Lower leg skin (tissue), 4 donors: ENCODE results near the gene ZNF236. TPM values are rescaled to one million over a fixed set of nuclear protein-coding genes. Genes with fewer than 3 reads are reported as not detected.

Experiments used
- DNase-seq, 2 donors: peaks; one replicate each; pipeline ENCODE4 v3.0.0-alpha.2; 2019; ENCODE audit warnings: low spot score in 2 of 2
- H3K4me3 ChIP-seq: fragments of 200-600 bp; sonication (generic); 2 replicates; pipeline ENCODE4 v1.5.1; 2017; ENCODE audit warnings: mild to moderate bottlenecking, low read depth; ENCODE audit not compliant: poor library complexity, severe bottlenecking
- POLR2A ChIP-seq, 2 donors: fragments of 450-650 bp; IDR thresholded peaks; one replicate each; pipeline ENCODE4 v1.6.1; 2016 to 2017; ENCODE audit warnings: antibody characterized with exemption in 2 of 2, mild to moderate bottlenecking in 1 of 2, moderate library complexity in 1 of 2
- WGBS, 2 donors: methylation state at CpG; one replicate each; pipeline ENCODE4 v1.1.5; 2018; 5-methylcytosine and 5-hydroxymethylcytosine counted together
- intact Hi-C: fragments of 100-400 bp; cut with DNase I; formaldehyde crosslinking; loops from one replicate; pipeline ENCODE4 v1.15.0; 2023; ENCODE audit warnings: low total_unique reads
- total RNA-seq, 4 donors: library from RNA; depleted of rRNA; stranded (reverse); fragments of >200 nt; gene quantifications; one replicate each; pipeline ENCODE4 v1.1.0, GENCODE V29; 2016
- TF ChIP-seq, protein P1 (sequence below), 3 donors: fragments of 450-650 bp; IDR thresholded peaks; one replicate each; pipeline ENCODE4 v1.5.1; 2016; ENCODE audit warnings: antibody characterized with exemption in 3 of 3, mild to moderate bottlenecking in 3 of 3, moderate library complexity in 2 of 3

The ZNF236 gene
- total RNA-seq, 4 donors from 2014 or later, result 8.9 to 15.2 (median 11.8) TPM

DNA sequence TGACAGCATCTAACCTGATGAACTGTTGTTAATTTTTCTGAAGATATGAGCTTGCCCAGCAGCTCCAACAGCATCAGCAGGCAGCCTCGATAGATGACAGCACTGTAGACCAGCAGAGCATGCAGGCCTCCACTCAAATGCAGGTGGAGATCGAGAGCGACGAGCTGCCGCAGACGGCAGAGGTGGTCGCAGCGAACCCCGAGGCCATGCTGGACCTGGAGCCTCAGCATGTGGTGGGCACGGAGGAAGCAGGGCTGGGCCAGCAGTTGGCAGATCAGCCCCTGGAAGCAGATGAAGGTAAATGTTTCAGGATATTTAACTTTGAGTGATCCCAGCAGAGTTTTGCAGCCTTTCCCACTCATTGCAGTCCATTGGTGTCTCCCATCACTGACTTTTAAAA is 85.9 kb downstream of the ZNF236 start:
- TF ChIP-seq, protein P1, sequence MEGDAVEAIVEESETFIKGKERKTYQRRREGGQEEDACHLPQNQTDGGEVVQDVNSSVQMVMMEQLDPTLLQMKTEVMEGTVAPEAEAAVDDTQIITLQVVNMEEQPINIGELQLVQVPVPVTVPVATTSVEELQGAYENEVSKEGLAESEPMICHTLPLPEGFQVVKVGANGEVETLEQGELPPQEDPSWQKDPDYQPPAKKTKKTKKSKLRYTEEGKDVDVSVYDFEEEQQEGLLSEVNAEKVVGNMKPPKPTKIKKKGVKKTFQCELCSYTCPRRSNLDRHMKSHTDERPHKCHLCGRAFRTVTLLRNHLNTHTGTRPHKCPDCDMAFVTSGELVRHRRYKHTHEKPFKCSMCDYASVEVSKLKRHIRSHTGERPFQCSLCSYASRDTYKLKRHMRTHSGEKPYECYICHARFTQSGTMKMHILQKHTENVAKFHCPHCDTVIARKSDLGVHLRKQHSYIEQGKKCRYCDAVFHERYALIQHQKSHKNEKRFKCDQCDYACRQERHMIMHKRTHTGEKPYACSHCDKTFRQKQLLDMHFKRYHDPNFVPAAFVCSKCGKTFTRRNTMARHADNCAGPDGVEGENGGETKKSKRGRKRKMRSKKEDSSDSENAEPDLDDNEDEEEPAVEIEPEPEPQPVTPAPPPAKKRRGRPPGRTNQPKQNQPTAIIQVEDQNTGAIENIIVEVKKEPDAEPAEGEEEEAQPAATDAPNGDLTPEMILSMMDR (IDR thresholded peaks at IDR 0.05), result no peak
- no peak for TF ChIP-seq POLR2A (IDR thresholded peaks at IDR 0.05)
- no peak overlapping the region for H3K4me3 ChIP-seq
- intact Hi-C loops, result no loop called here
- WGBS, 2 donors, result 94 to 96% methylated on average over 10 of the region's 10 CpGs
- DNase-seq, result no peak

GRCh38 chr18:76909439-76909838 is 87.1 kb downstream of the ZNF236 start:
- DNase-seq, result no peak
- intact Hi-C loops, result no loop called here
- no peak overlapping the region for H3K4me3 ChIP-seq
- WGBS, 2 donors, result 97 to 99% methylated on average over 4 of the region's 4 CpGs
- TF ChIP-seq POLR2A (IDR thresholded peaks at IDR 0.05), result no peak
- TF ChIP-seq, protein P1 (IDR thresholded peaks at IDR 0.05), result no peak

- TF ChIP-seq, protein P1 (IDR thresholded peaks at IDR 0.05), result no peak
- no peak for TF ChIP-seq POLR2A (IDR thresholded peaks at IDR 0.05)
- WGBS, 2 donors, result 89 to 96% methylated on average over 7 of the region's 7 CpGs
- intact Hi-C loops, result no loop called here
- DNase-seq, result no peak
- no peak overlapping the region for H3K4me3 ChIP-seq
Observed at GRCh38 chr18:76911440-76911839, 89.1 kb downstream of the ZNF236 start.

- intact Hi-C loops, result no loop called here
- no peak for DNase-seq
- H3K4me3 ChIP-seq, result no peak overlapping the region
- WGBS, 2 donors, result 94 to 95% methylated on average over 7 of the region's 7 CpGs
- TF ChIP-seq POLR2A (IDR thresholded peaks at IDR 0.05), result no peak
- TF ChIP-seq, protein P1 (IDR thresholded peaks at IDR 0.05), result no peak
Observed at GRCh38 chr18:76913583-76913982, 91.2 kb downstream of the ZNF236 start.

- H3K4me3 ChIP-seq, result no peak overlapping the region
- intact Hi-C loops, result no loop called here
- 86 to 87% methylated on average over 8 of the region's 8 CpGs for WGBS, 2 donors
- TF ChIP-seq POLR2A (IDR thresholded peaks at IDR 0.05), result no peak
- TF ChIP-seq, protein P1 (IDR thresholded peaks at IDR 0.05), result no peak
- no peak for DNase-seq
Observed at GRCh38 chr18:76914314-76914713, 92.0 kb downstream of the ZNF236 start.

DNA sequence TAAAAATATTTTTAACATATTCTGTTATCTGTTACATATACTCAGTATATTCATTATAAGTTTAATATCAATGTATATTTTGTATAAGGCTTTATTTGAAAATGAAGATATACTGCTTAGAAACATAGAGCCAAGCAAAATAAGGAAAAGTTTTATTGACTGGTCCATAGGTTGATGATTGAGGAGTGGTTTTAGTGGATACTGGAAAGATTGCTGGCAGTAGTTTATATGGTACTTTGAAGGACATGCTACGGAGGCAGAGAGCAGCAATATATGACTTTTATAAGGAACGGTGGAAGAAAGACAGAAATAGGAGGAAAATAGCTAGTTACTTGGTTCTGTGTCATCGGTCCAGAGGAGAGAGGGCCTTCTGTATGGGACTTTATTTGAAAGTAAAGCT is 92.4 kb downstream of the ZNF236 start:
- WGBS, 2 donors, result 59 to 64% methylated on average over 3 of the region's 3 CpGs
- intact Hi-C loops, result no loop called here
- no peak for TF ChIP-seq POLR2A (IDR thresholded peaks at IDR 0.05)
- TF ChIP-seq, protein P1 (IDR thresholded peaks at IDR 0.05), result no peak
- no peak for DNase-seq
- no peak overlapping the region for H3K4me3 ChIP-seq
